Measurements from ENCODE around the gene DNAJB11.
"Not testable (repeated sequence)": the region's sequence is repeated elsewhere in the genome, so short reads cannot be mapped to it uniquely, and the experiment has no call there.

Gene DNAJB11

DNA sequence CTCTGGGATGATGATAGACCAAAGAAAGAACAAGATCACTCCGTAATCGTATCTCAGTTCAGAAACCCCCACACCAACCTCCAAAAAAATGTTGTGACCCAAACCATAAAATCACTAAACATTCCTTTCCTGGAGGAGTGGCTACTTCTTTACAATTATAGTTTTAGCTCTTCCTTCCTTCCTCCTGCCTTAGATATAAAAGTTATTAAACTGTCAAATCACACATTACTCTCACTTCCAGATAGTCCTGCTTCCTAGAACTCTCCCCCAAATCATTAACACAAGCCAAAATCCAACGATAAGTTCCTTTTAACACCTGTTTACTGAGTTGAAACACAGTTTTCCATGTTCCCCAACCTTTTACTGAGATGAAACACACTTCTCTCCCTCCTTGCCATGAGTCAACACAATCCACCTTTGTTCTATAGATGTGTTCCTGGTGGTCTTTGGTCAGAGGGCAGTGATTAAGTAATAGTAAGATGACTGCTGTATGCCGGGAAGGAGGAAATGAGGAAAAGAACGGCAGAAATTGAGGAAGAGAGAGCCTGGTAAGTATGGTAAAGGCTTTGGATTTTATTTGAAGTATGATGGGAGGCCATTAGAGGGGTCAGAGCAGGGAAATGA, 18.0 kb upstream of the DNAJB11 start:
- no peak for DNase-seq (ENCODE audit: low read depth in 3 of 3)

DNA sequence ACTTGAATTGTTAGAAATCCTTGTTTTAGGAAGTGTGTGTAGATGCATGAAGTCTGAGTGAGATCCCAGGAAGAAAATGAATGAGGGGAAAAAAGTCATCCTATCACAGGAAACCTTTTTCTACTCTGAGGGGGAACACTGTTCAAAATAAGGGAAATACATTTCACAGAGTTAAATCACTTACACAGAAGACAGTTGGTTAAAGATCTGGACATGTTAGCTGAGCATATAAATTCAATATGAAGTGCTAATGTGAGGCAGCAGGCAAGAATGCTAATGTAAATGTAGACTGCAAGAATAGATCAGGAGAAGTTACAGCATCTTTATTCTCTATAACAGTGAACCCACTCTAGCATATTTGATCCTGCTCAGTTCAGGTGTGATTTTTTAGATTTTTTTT, 5.9 kb upstream of the DNAJB11 start:
- no peak for DNase-seq (ENCODE audit: low read depth in 3 of 3)

DNA sequence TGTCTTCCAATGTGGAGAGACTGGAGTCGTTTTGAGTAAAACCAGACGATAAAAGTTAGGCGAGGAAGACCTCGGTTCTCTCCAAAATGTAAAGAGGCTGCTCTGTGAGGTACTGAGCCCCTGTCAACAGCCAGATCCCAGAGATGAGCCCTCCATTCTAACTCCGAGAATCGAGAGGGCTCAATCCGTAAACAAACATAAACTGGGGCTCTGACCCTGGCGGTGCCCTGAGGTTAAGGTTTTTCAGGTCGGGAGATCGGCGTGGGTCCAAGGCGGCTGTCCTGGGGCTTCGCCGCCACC, 3.8 kb upstream of the DNAJB11 start:
- DNase-seq (ENCODE audit: low read depth in 3 of 3) = no peak

DNA sequence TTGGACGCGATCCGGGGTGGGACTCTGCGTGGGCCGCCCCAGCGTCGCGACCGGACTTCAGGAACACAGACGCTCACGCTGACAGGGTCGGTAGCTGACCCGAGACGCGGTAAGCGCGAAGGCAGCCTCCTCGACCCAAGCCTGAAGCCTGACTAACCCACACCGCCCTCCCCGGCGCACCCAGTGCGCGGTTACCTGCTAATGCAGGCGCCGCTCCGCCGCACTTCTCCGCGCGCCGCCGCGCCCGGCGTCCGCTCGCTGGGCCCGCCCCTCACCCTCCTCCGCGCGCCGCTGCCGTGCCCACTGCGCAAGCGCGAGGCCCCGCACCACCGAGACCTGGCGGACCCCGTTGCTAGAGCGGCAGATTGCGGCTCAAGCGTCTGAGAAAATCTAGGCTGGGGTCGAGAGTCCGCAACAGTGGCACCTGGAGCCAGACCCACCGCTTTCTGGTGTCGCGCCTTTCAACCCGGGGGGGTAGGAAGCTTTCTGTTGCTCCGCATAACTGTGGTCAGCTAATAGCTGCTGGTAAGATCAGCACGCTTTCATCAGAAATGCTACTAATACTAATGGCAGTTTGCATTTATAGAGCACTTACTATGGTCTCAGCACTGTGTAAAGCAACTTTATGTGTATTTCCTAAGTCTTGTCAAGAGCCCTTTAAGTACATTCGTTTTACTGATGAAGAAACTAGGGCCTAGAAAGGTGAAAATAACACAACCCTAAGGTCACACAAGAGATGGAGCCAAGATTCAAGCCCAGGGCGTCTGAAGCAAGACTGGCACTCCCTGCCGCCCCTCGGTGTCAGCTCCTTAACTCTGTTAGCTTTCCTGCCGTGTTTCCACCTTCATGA, 3.2 kb upstream of the DNAJB11 start, which contains the start of gene TBCCD1:
TBCCD1 (minus strand) TSS at position 268 of the 850 bp plus-strand sequence. CDS start 3,010 bp downstream, outside the sequence.
- DNase-seq (ENCODE audit: low read depth in 3 of 3) = peak; percentile 91 to 93 (median 91)

DNA sequence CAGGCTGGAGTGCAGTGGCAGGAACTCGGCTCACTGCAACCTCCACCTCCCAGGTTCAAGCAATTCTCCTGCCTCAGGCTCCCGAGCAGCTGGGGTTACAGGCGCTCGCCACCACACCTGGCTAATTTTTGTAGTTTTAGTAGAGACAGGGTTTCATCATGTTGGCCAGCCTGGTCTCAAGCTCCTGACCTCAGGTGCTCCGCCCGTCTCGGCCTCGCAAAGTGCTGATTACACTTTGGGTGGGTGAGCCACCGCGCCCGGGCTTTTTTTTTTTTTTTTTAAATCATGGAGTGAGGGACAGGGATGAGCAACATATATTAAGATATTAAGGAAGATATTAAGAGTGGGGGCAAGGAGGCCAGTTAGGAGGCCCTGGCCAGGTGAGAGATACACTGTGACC, 1.2 kb upstream of the DNAJB11 start:
- DNase-seq (ENCODE audit: low read depth in 3 of 3) = not testable (repeated sequence)

DNA sequence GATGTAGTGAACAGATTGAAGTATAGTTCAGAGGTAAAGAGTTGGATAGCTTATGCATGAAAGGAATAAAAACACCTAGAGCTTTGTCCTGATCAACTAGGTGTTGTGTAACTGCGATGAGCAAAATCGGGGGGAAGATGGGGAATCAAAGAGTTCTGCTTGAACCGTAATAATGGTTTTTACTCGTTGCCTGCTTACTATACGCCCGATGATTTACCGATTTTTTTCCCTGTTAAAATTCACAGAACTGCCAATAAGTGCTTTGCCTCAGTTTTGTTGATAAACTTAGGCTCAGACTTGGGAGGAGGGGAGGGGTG, 783 bp upstream of the DNAJB11 start:
- DNase-seq (ENCODE audit: low read depth in 3 of 3) = no peak

DNA sequence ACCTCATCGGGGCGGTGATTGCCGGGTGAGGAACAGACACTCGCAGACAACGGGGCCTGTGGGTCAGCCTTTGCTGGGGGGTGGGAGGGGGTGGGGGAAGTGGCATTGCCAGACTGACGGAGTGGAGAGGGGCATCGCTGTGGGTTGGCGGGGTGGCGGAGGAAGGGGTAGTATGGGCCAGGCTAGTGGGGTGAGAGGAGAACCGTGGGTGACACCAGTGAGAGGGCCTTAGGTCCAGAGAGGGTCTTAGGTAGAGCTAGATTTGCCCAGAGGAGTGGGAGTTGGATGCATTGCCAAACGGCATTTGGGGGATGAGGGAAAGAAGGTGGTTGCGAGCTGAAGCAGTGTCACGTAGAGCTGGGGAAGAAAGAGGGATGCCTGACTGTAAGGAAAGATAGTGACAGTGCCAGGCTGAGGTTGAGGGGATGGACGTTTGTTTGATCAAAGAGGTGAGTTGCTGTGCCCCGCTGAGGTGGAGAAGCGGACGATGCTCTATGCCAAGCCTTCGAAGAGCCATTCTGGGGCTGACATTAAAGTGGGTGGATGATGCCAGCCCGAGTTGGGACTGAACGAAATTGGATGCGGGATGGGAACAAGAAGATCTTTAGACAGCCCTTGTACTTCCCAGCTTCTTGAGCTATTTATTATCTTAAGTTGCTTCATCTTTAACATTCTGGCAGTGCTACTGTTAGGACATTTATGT, 572 bp downstream of the DNAJB11 start:
- no peak for DNase-seq (ENCODE audit: low read depth in 3 of 3)

DNA sequence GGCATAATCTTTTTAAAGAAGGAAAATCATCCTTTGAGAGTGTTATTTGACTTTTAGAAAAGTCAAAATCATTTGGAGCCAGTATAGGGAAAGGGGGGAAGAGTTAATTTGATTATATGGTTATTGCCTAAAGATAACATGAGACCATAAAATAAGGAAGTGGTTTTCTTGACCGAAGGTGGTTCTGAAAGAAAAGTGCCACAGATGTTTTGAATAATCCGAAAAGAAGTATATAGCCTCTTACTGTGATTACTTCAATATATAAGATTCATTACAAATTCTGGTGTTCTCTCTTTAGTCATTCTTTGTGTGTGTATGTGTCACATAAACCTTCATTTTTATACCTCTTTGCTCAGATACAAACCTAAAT, 1.1 kb downstream of the DNAJB11 start:
- DNase-seq (ENCODE audit: low read depth in 3 of 3) = no peak

DNA sequence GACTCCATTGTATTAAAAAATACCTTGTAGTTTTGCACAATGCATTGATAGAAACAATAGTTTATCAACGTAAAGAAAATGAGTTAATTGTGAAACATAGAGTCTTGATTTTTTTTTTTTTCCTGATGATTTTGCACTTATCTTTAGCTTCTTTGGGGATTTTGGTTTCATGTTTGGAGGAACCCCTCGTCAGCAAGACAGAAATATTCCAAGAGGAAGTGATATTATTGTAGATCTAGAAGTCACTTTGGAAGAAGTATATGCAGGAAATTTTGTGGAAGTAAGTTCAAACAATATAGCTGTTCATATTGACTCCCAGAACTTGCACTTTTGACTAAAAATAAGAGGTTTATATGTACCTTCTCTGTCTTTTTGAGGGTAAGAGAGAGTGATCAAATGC, 7.0 kb downstream of the DNAJB11 start:
- DNase-seq (ENCODE audit: low read depth in 3 of 3) = no peak

DNA sequence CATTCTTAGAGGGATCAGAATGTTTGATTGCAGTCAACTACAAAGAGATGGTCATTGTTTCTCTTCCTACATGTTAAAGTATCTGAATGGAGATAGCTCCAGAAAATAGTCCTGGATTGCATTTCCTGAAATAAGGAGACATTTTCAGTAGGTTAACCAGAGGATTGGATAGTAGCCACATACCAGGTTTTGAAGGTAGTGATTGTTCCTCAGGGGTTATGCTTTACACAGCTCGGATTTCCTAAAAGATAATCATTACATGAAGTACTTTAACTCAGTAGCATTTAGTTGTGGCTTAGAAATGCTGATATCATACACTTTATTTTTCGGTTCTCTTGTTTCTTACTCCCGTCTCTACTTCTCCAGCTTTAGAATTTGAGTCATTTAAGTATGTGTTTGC, 10.3 kb downstream of the DNAJB11 start:
- no peak for DNase-seq (ENCODE audit: low read depth in 3 of 3)

DNA sequence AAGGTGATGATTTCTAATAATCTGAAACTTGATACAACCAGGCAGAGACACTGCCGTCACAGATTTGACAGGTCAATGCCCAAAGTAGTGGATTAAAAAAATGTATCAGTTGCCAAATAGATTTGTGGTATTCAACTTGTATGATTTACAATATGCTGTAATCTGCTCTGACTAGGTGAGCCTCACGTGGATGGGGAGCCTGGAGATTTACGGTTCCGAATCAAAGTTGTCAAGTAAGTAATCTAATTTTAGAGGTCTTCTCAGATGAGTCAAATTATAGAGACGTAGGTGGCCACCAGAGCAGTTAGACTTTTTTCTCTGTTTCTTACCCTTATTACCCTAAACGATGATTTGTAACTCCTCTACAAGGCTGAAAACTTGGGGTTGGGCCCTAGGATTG, 12.0 kb downstream of the DNAJB11 start:
- no peak for DNase-seq (ENCODE audit: low read depth in 3 of 3)

DNA sequence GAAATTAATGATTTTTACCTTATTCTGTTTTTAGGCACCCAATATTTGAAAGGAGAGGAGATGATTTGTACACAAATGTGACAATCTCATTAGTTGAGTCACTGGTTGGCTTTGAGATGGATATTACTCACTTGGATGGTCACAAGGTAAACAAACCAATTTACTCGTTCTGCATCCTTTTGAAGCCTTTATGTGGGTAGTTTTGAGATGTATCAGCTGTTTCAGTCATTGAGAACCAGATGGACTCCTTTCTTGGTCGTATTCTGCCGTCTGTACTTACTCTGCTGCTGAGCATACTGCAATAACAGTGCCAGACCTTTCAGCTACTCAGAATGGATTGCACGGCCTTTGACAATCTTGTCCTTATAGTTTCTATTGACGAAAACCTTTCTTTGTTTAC, 13.3 kb downstream of the DNAJB11 start:
- DNase-seq (ENCODE audit: low read depth in 3 of 3) = no peak

DNA sequence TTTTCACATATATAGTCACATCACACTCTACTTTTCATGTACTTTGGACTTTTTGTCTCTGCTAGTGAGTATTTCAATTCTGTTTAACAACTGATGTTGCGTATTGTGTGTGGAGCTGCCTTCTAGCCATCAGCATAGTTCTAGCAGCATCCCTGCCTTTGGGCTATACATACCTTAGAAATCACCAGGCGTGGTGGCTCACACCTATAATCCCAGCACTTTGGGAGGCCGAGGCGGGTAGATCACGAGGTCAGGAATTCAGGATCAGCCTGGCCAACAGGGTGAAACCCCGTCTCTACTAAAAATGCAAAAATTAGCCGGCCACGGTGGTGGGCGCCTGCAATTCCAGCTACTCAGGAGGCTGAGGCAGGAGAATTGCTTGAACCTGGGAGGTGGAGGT, 15.7 kb downstream of the DNAJB11 start:
- DNase-seq (ENCODE audit: low read depth in 3 of 3) = not testable (repeated sequence)

DNA sequence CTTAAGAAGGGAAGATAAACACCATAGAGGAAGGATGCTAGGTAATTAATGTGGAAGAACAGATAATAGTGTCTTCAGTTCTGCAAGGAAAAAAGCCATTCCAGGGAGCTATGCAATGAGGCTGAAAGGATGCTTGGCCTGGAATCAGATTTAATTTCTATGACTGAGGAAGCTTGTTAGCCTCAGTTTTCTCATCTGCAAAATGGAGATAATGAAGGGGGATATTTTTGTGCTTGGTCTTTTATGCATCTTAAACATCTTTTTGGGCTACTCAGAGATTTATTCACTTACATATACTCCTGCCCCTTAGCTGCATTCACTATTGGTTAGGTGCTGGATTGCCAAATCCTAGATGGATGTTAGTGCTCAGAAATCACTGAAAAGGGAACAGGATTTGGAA, 16.7 kb downstream of the DNAJB11 start:
- no peak for DNase-seq (ENCODE audit: low read depth in 3 of 3)

DNA sequence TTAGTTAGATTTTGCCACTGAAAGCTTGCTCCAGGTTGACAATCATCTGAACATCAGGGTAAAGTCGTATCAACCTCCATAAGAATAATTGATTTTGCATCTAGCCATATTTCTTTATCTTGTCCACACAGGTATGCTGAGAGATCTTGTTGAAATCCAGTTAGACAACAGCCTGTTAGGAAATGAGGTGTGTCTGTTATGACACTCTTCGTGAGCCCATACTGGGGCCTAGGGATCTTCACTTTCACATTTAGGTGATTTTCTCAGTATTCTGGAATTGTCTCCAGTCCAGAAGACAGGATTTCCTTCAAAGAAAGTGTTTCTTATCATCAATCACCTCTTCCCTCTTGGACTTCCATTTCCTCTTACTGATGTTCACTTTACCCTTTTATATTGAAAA, 18.1 kb downstream of the DNAJB11 start:
- no peak for DNase-seq (ENCODE audit: low read depth in 3 of 3)

DNA sequence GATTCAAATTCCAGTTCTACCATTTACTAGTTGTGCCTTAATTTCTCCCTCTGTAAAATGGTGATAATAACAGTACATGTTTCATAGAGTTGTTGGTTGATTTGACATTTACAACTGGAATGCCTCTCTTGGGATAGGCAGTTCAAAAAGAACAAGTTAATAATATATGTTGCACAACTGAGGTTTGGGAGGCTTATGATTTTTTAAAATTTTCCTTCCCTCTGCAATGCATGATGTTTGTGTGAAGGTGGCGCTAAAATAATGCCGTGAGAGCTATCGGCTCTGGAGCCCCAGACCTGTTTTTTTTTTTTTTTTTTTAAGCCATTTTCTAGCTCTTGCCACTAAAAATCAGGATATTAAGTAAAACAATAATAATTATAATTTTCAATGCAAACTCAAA, 18.6 kb downstream of the DNAJB11 start:
- DNase-seq (ENCODE audit: low read depth in 3 of 3) = no peak

DNA sequence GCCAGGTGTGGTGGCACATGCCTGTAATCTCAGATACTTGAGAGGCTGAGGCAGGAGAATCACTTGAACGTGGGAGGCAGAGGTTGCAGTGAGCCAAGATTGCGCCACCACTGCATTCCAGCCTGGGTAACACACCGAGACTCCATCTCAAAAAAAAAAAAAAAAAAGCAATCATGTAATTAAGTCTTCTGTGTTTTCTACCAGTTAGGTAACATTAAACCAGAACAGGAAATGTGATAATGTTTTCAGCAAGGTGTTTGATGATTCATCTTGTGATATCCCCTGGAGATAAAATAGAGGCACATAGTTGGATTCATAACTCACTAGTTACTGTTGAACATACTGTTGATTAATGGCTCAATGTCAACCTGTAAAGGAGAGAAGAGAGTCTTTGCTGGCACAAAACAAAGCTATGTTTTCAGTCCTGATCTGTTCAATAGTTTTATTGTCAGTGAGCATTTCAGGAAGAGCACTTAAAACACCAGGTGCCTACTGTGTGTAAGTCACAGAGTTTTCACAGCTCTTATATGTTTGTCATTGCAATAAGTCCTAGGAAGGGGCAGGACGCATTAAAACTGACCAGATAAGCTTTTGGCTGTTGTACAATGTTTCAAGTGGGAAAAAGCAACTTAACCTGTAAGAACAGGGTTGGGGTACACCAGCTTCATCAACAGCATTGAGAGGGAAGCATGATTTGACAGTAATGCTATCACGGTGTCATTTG, 19.5 kb downstream of the DNAJB11 start:
- no peak for DNase-seq (ENCODE audit: low read depth in 3 of 3)

DNA sequence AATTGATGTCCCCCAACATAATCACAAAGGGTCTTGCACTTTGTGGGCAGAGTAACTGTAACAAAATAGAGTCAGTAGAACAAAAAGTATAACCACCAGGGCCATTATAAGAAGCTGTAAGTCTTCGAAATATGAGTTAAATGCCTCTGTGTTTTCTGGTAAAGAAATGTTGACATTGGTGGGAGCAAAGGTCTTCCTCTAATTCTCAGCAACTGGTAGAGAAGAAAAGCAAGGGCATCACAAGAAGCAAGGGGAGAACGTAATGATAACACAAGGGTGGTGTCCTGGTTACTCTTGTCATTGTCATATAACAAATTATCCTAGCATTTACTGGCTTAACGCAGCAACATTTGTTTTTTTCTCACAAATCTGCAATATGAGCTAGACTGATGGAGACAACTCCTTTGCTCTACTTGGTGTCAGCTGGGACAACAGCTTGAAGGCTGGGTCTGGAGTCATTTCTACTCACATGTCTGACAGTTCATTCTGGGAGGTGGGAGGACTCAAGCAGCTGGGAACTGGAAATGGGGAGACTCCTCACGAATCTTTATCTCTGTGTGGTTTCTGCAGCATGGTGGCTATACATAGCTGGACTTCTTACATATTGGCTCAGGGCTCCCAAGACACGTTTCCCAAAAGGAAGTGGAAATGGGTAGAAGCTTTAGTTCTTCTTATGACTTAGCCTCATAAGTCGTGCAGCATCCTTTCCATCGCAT, 20.2 kb downstream of the DNAJB11 start:
- DNase-seq (ENCODE audit: low read depth in 3 of 3) = no peak

DNA sequence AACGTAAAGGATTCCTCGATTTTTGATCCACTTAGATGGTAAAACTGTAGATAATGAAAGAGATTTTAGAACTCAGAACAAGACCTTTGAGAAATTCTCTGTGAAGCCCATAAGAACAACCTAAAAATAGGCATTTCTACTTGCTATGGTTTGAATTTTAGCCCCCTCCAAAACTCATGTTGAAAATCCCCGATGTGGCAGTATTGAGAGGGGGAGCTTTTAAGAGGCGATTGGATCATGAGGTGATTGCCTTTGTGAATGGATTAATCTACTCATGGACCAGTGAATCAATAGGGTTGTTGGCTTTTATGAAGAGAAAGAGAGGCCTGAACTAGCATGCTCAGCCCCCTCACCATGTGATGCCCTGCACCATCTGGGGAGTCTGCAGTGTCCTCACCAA, 22.2 kb downstream of the DNAJB11 start:
- DNase-seq (ENCODE audit: low read depth in 3 of 3) = no peak

DNA sequence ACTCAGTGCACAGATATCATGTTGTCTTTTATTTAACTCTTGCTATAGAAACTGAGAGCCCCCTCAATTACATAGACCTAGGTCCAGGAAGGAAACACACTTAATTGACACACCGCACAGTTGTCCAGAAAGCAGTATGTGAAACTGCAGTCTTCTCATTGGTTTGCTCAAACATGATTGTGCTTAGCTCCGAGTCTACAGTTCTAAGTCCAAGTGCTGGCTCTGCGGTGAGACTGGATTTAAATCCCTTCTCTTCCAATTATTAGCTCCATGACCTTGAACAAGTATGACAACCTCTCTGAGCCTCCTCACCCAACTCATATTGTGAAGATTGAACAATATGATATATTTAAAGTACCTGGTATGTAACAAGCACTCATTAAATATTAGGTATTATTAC, 23.3 kb downstream of the DNAJB11 start:
- DNase-seq (ENCODE audit: low read depth in 3 of 3) = no peak

DNA sequence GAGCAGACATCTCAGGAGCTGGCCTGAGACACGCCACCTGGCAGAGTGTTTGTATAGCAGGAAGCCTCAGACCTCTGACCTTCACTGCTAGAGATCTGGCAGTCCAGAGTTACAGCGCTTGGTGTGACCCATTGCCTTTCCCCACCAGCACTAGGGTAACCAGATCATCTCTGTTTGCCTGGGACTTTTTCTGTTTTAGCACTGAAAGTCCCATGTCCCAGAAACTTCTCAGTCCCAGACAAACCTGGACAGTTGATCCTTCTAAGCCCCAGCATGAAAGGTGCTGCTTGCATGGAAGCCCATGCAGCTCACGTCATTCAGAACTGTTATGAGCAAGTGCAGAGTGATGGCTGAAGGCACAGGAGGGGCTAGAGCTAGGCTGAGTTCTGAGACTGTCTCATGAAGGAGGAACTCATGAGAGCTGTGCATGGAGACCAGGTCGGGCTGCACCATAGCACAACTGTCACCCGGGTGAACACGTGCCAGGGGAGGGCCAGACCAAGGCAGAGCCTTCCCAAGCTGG, 24.1 kb downstream of the DNAJB11 start:
- no peak for DNase-seq (ENCODE audit: low read depth in 3 of 3)

Measured in stimulated activated CD4-positive, alpha-beta T cell treated with anti-CD3 and anti-CD28 coated beads, TNF-alpha, amount 100 ng/mL, for 24 hours (primary cell).